Lower leg skin (tissue), 3 donors: ENCODE data around the gene ABR.

ENCODE experiments used
- POLR2A ChIP-seq, 2 donors: fragments of 450-650 bp; IDR thresholded peaks; one replicate each; pipeline ENCODE4 v1.6.1; 2016 to 2017; ENCODE audit warnings: antibody characterized with exemption in 2 of 2, mild to moderate bottlenecking in 1 of 2, moderate library complexity in 1 of 2
- TF ChIP-seq, protein P1 (sequence below), 3 donors: fragments of 450-650 bp; IDR thresholded peaks; one replicate each; pipeline ENCODE4 v1.5.1; 2016; ENCODE audit warnings: antibody characterized with exemption in 3 of 3, mild to moderate bottlenecking in 3 of 3, moderate library complexity in 2 of 3

DNA sequence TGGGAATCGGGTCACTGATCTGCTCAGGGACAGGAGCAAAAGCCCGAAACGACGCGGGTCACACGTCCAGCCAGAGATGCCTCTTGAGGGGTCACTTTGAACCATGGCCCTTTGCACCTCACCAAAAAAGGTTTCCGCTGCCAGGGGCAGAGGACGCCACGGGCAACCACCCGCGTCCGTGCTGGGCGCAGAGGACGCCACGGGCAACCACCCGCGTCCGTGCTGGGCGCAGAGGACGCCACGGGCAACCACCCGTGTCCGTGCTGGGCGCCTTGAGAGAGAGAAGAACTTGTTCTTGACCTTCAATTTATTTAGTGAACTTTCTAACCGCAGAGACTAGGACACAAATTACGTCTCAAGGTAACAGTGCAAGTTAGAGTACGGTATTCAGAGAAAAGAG lies 147.4 kb downstream of the ABR start:
- TF ChIP-seq, protein P1, sequence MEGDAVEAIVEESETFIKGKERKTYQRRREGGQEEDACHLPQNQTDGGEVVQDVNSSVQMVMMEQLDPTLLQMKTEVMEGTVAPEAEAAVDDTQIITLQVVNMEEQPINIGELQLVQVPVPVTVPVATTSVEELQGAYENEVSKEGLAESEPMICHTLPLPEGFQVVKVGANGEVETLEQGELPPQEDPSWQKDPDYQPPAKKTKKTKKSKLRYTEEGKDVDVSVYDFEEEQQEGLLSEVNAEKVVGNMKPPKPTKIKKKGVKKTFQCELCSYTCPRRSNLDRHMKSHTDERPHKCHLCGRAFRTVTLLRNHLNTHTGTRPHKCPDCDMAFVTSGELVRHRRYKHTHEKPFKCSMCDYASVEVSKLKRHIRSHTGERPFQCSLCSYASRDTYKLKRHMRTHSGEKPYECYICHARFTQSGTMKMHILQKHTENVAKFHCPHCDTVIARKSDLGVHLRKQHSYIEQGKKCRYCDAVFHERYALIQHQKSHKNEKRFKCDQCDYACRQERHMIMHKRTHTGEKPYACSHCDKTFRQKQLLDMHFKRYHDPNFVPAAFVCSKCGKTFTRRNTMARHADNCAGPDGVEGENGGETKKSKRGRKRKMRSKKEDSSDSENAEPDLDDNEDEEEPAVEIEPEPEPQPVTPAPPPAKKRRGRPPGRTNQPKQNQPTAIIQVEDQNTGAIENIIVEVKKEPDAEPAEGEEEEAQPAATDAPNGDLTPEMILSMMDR (IDR thresholded peaks at IDR 0.05) = no peak
- TF ChIP-seq POLR2A (IDR thresholded peaks at IDR 0.05) = no peak
